GM23338 (cell line): Measurements from ENCODE around the gene PRXL2C. TPM values are rescaled to one million over a fixed set of nuclear protein-coding genes. Genes with fewer than 3 reads are reported as not detected.

Source experiments
- ATAC-seq: fragments of 200-7000 bp; cut with Tn5 transposase; 3 replicates; pipeline ENCODE4 v1.9.1; 2020
- DNase-seq: peaks from one replicate; pipeline ENCODE4 v3.0.0-alpha.2; 2015; ENCODE audit warnings: low spot score
- H2AFZ ChIP-seq: fragments of 200-600 bp; sonication (generic); 2 replicates; pipeline ENCODE4 v1.8.0; 2016; ENCODE audit warnings: antibody characterized with exemption, mild to moderate bottlenecking, moderate library complexity
- H3F3A ChIP-seq: fragments of 200-600 bp; sonication (generic); replicated peaks from 2 replicates; pipeline ENCODE4 v1.8.0; 2017; ENCODE audit warnings: antibody characterized with exemption, mixed run types, low read depth
- H3K27ac ChIP-seq: fragments of 200-600 bp; sonication (generic); 2 replicates; pipeline ENCODE4 v1.6.1; 2016; ENCODE audit warnings: low read depth
- H3K27me3 ChIP-seq: fragments of 200-600 bp; sonication (generic); 2 replicates; pipeline ENCODE4 v1.8.0; 2016; ENCODE audit warnings: mild to moderate bottlenecking, mixed run types, moderate library complexity; ENCODE audit not compliant: insufficient read depth
- H3K36me3 ChIP-seq: fragments of 200-600 bp; sonication (generic); 2 replicates; pipeline ENCODE4 v1.8.0; 2016; ENCODE audit warnings: mild to moderate bottlenecking; ENCODE audit not compliant: insufficient read depth
- H3K4me1 ChIP-seq: fragments of 200-600 bp; sonication (generic); 2 replicates; pipeline ENCODE4 v1.8.0; 2016; ENCODE audit warnings: mild to moderate bottlenecking, moderate library complexity; ENCODE audit not compliant: insufficient read depth
- H3K4me2 ChIP-seq: fragments of 200-600 bp; sonication (generic); 2 replicates; pipeline ENCODE4 v1.7.1; 2017; ENCODE audit warnings: mixed run types
- H3K4me3 ChIP-seq: fragments of 200-600 bp; sonication (generic); 2 replicates; pipeline ENCODE4 v1.6.1; 2016; ENCODE audit warnings: mixed run types
- H3K79me2 ChIP-seq: fragments of 200-600 bp; sonication (generic); replicated peaks from 2 replicates; pipeline ENCODE4 v1.8.0; 2017; ENCODE audit warnings: mild to moderate bottlenecking; ENCODE audit not compliant: insufficient read depth
- H3K9me2 ChIP-seq: fragments of 200-600 bp; sonication (generic); 2 replicates; pipeline ENCODE4 v1.8.0; 2017; ENCODE audit not compliant: insufficient read depth
- H4K20me1 ChIP-seq: fragments of 200-600 bp; sonication (generic); replicated peaks from 2 replicates; pipeline ENCODE4 v1.8.0; 2017; ENCODE audit warnings: mild to moderate bottlenecking; ENCODE audit not compliant: insufficient read depth
- H3K27ac Mint-ChIP-seq: 2 replicates; pipeline ENCODE4 v1.8.0; 2020; ENCODE audit warnings: inconsistent platforms, mild to moderate bottlenecking, moderate library complexity, mixed read lengths
- H3K27me3 Mint-ChIP-seq: 3 replicates; pipeline ENCODE4 v1.8.0; 2022; ENCODE audit warnings: low read depth, mild to moderate bottlenecking, moderate library complexity, mixed read lengths, inconsistent platforms; ENCODE audit not compliant: insufficient read depth, poor library complexity
- H3K36me3 Mint-ChIP-seq: 3 replicates; pipeline ENCODE4 v1.8.0; 2021; ENCODE audit warnings: low read depth, mild to moderate bottlenecking, inconsistent platforms, moderate library complexity, mixed read lengths
- H3K4me1 Mint-ChIP-seq: 3 replicates; pipeline ENCODE4 v1.8.0; 2020; ENCODE audit warnings: mild to moderate bottlenecking, inconsistent platforms, mixed read lengths
- H3K4me3 Mint-ChIP-seq: 3 replicates; pipeline ENCODE4 v1.8.0; 2021; ENCODE audit warnings: moderate library complexity, mild to moderate bottlenecking, inconsistent platforms, mixed read lengths
- H3K9me3 Mint-ChIP-seq: 3 replicates; pipeline ENCODE4 v1.8.0; 2020; ENCODE audit warnings: moderate library complexity, mild to moderate bottlenecking, inconsistent platforms, mixed read lengths
- CREB1 ChIP-seq: fragments of 250-450 bp; sonication (Bioruptor Pico); IDR thresholded peaks from 2 replicates; pipeline ENCODE4 v1.5.0; 2020; ENCODE audit warnings: low read depth, mild to moderate bottlenecking, moderate library complexity
- CTCF ChIP-seq, 2 experiments: fragments of 200-600 bp in 1 of 2; sonication (generic) in 1 of 2; conservative IDR thresholded peaks; 2 replicates each; pipeline versions ENCODE4 v1.5.1 to v1.6.1; 2016 to 2017; ENCODE audit warnings: antibody characterized with exemption in 2 of 2, low read depth in 2 of 2, mild to moderate bottlenecking in 2 of 2, moderate library complexity in 1 of 2
- ETS1 ChIP-seq: IDR thresholded peaks from 2 replicates; pipeline ENCODE4 v1.6.1; 2016; ENCODE audit warnings: antibody characterized with exemption
- EZH2 ChIP-seq: fragments of 200-600 bp; sonication (generic); IDR thresholded peaks from one replicate; pipeline ENCODE4 v1.8.0; 2017; ENCODE audit warnings: antibody characterized with exemption, mild to moderate bottlenecking, low read depth; ENCODE audit not compliant: unreplicated experiment
- EZH2phosphoT487 ChIP-seq: fragments of 200-600 bp; sonication (generic); IDR thresholded peaks from one replicate; pipeline ENCODE4 v1.8.1; 2018; ENCODE audit warnings: antibody characterized with exemption; ENCODE audit not compliant: unreplicated experiment
- JUNB ChIP-seq: IDR thresholded peaks from one replicate; pipeline ENCODE4 v1.6.1; 2016; ENCODE audit warnings: antibody characterized with exemption; ENCODE audit not compliant: unreplicated experiment
- NANOG ChIP-seq: IDR thresholded peaks from 2 replicates; pipeline ENCODE4 v1.6.1; 2016; ENCODE audit warnings: antibody characterized with exemption, borderline replicate concordance
- POLR2AphosphoS5 ChIP-seq: IDR thresholded peaks from 2 replicates; pipeline ENCODE4 v1.6.1; 2016; ENCODE audit warnings: antibody characterized with exemption, low read depth
- STAT1 ChIP-seq: IDR thresholded peaks from one replicate; pipeline ENCODE4 v1.6.1; 2016; ENCODE audit warnings: antibody characterized with exemption; ENCODE audit not compliant: unreplicated experiment
- ZNF114 ChIP-seq: fragments of 250-450 bp; sonication (Bioruptor Pico); IDR thresholded peaks from 2 replicates; pipeline ENCODE4 v1.5.0; 2020; ENCODE audit warnings: mild to moderate bottlenecking, moderate library complexity
- ZNF331 ChIP-seq: fragments of 250-450 bp; sonication (Bioruptor Pico); IDR thresholded peaks from 2 replicates; pipeline ENCODE4 v1.5.0; 2020; ENCODE audit warnings: low read depth, mild to moderate bottlenecking, moderate library complexity
- ZNF462 ChIP-seq: fragments of 250-450 bp; sonication (Bioruptor Pico); IDR thresholded peaks from 2 replicates; pipeline ENCODE4 v1.5.0; 2020; ENCODE audit warnings: mild to moderate bottlenecking, moderate library complexity
- polyA plus RNA-seq: library from polyadenylated mRNA; unstranded; fragments of >200 nt; fragmentation: Nextera tagmentation; extraction: Ambion mirVana; gene quantifications from 2 replicates; pipeline ENCODE4 v1.2.1, GENCODE V29; 2016
- total RNA-seq: library from RNA; depleted of rRNA; stranded (reverse); fragments of >200 nt; shearing (Covaris generic); gene quantifications from 2 replicates; pipeline ENCODE4 v1.2.3, GENCODE V29; 2014
- TF ChIP-seq, protein P1 (sequence below): IDR thresholded peaks from one replicate; pipeline ENCODE4 v1.6.1; 2018; ENCODE audit warnings: antibody characterized with exemption; ENCODE audit not compliant: unreplicated experiment

Gene PRXL2C
- total and polyA plus RNA-seq, 2 experiments from 2014 or later, result 5.2 to 7.9 TPM

GRCh38 chr9:96649620-96650324 lies 5.3 kb downstream of the PRXL2C start:
- no peaks in the 10 kb centered on the region for H3K79me2 ChIP-seq
- no peaks in the 10 kb centered on the region for H3F3A ChIP-seq
- H3K4me3 ChIP-seq, result no peak overlapping the region
- no peaks in the 10 kb centered on the region; the same call in 2 of the 3 replicates for H3K9me3 Mint-ChIP-seq
- no peaks in the 10 kb centered on the region for H3K4me1 Mint-ChIP-seq
- no peaks in the 10 kb centered on the region for H3K4me1 ChIP-seq
- no peak overlapping the region for H3K27ac Mint-ChIP-seq
- H4K20me1 ChIP-seq, result no peaks in the 10 kb centered on the region
- H3K27me3 Mint-ChIP-seq, result peaks cover 2% of the 10 kb centered on the region
- H3K27me3 ChIP-seq, result no peaks in the 10 kb centered on the region
- H3K27ac ChIP-seq, result no peak overlapping the region
- peak; percentile 6 for DNase-seq
- no peaks in the 10 kb centered on the region for H3K36me3 ChIP-seq
- H3K9me2 ChIP-seq, result no peaks in the 10 kb centered on the region
- no peak overlapping the region for H3K4me2 ChIP-seq
- H2AFZ ChIP-seq, result no peak overlapping the region
- TF ChIP-seq ZNF114 (CRISPR knock-in tag) (no peak), JUNB (no peak), CREB1 (CRISPR knock-in tag) (no peak), POLR2AphosphoS5 (no peak), EZH2 (no peak), EZH2phosphoT487 (no peak), NANOG (no peak), ZNF462 (CRISPR knock-in tag) (no peak), CTCF (conservative IDR thresholded peaks at IDR 0.05; ENCODE audit: low read depth in 2 of 2) (no peak), STAT1 (no peak), ZNF331 (no peak), ETS1 (no peak)
- TF ChIP-seq, protein P1, sequence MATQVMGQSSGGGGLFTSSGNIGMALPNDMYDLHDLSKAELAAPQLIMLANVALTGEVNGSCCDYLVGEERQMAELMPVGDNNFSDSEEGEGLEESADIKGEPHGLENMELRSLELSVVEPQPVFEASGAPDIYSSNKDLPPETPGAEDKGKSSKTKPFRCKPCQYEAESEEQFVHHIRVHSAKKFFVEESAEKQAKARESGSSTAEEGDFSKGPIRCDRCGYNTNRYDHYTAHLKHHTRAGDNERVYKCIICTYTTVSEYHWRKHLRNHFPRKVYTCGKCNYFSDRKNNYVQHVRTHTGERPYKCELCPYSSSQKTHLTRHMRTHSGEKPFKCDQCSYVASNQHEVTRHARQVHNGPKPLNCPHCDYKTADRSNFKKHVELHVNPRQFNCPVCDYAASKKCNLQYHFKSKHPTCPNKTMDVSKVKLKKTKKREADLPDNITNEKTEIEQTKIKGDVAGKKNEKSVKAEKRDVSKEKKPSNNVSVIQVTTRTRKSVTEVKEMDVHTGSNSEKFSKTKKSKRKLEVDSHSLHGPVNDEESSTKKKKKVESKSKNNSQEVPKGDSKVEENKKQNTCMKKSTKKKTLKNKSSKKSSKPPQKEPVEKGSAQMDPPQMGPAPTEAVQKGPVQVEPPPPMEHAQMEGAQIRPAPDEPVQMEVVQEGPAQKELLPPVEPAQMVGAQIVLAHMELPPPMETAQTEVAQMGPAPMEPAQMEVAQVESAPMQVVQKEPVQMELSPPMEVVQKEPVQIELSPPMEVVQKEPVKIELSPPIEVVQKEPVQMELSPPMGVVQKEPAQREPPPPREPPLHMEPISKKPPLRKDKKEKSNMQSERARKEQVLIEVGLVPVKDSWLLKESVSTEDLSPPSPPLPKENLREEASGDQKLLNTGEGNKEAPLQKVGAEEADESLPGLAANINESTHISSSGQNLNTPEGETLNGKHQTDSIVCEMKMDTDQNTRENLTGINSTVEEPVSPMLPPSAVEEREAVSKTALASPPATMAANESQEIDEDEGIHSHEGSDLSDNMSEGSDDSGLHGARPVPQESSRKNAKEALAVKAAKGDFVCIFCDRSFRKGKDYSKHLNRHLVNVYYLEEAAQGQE, result no peak
- peaks cover 15% of the 10 kb centered on the region for H3K36me3 Mint-ChIP-seq
- no peak overlapping the region for H3K4me3 Mint-ChIP-seq
- ATAC-seq, result no peak
